GM21528 (cell line): Measurements from ENCODE around the gene DCLK2.
A peak's percentile ranks its signal among the peaks of the same experiment; 100 is the strongest.
"Not testable (repeated sequence)": the region's sequence is repeated elsewhere in the genome, so short reads cannot be mapped to it uniquely, and the experiment has no call there.

ENCODE experiments used
- ATAC-seq: cut with Tn5 transposase; IDR thresholded peaks from one replicate; pipeline ENCODE4 v1.9.1; 2021; ENCODE audit warnings: mild to moderate bottlenecking, moderate library complexity; ENCODE audit not compliant: unreplicated experiment, low FRiP score

DCLK2 gene

GRCh38 chr4:150197256-150197655 lies 119.0 kb downstream of the DCLK2 start:
- ATAC-seq, result not testable (repeated sequence)

- no peak for ATAC-seq
These were observed 120.8 kb downstream of the DCLK2 start for GRCh38 chr4:150199056-150199455.

GRCh38 chr4:150205016-150205415 lies 126.8 kb downstream of the DCLK2 start:
- ATAC-seq, result no peak

- ATAC-seq, result no peak
These were observed 128.0 kb downstream of the DCLK2 start for GRCh38 chr4:150206265-150206664.

GRCh38 chr4:150206954-150207353 lies 128.7 kb downstream of the DCLK2 start:
- no peak for ATAC-seq

- ATAC-seq, result no peak
These were observed 129.6 kb downstream of the DCLK2 start for GRCh38 chr4:150207871-150208270.

GRCh38 chr4:150209140-150209829 lies 131.0 kb downstream of the DCLK2 start:
- peak; percentile 60 for ATAC-seq

- no peak for ATAC-seq
These were observed 132.8 kb downstream of the DCLK2 start for GRCh38 chr4:150211016-150211415.

GRCh38 chr4:150211799-150212445 lies 133.7 kb downstream of the DCLK2 start:
- ATAC-seq, result no peak

- no peak for ATAC-seq
These were observed 134.2 kb downstream of the DCLK2 start for GRCh38 chr4:150212485-150212884.

GRCh38 chr4:150212927-150213326 lies 134.7 kb downstream of the DCLK2 start:
- ATAC-seq, result no peak

- ATAC-seq, result no peak
These were observed 137.4 kb downstream of the DCLK2 start for GRCh38 chr4:150215601-150216000.

- ATAC-seq, result no peak
These were observed 138.5 kb downstream of the DCLK2 start for GRCh38 chr4:150216726-150217125.

- no peak for ATAC-seq
These were observed 138.9 kb downstream of the DCLK2 start for GRCh38 chr4:150217192-150217591.

- ATAC-seq, result no peak
These were observed 139.6 kb downstream of the DCLK2 start for GRCh38 chr4:150217808-150218207.

- no peak for ATAC-seq
These were observed 140.2 kb downstream of the DCLK2 start for GRCh38 chr4:150218447-150218846.

- ATAC-seq, result no peak
These were observed 141.6 kb downstream of the DCLK2 start for GRCh38 chr4:150219841-150220240.

GRCh38 chr4:150224896-150225591 lies 146.8 kb downstream of the DCLK2 start:
- no peak for ATAC-seq

- ATAC-seq, result no peak
These were observed 151.3 kb downstream of the DCLK2 start for GRCh38 chr4:150229520-150229919.

- no peak for ATAC-seq
These were observed 152.3 kb downstream of the DCLK2 start for GRCh38 chr4:150230561-150230960.

GRCh38 chr4:150231107-150231770 lies 153.0 kb downstream of the DCLK2 start:
- ATAC-seq, result no peak
